Measurements from ENCODE around the gene GNB5. TPM values are rescaled to one million over a fixed set of nuclear protein-coding genes. Genes with fewer than 3 reads are reported as not detected.

The GNB5 gene
- total and polyA plus RNA-seq, 2 of the 13 experiments (the other 11 are each of a cell fraction or from before 2014, with no cell fraction given) = 13.7 to 14.4 TPM

- Histone ChIP-seq H3K27me3 (ENCODE audit: control insufficient read depth in 1 of 2, insufficient read depth in 2 of 2, low read length in 2 of 2) (no peaks in the 10 kb centered on the region), H3K36me3 (replicated peaks in 1 of 2; ENCODE audit: control insufficient read depth in 1 of 2, insufficient read depth in 2 of 2, low read length in 2 of 2) (no peaks in the 10 kb centered on the region), H3K9me3 (ENCODE audit: low read length) (no peaks in the 10 kb centered on the region), H3K9ac (ENCODE audit: insufficient read depth, low read depth, low read length) (no peak overlapping the region), H3K4me3 (replicated peaks in 1 of 3; ENCODE audit: insufficient read depth in 1 of 3, low read depth in 2 of 3, low read length in 3 of 3) (no peak overlapping the region), H3K4me2 (ENCODE audit: low read depth, low read length) (no peak overlapping the region), H3K27ac (ENCODE audit: extremely low read length, insufficient read depth, low read length) (no peak overlapping the region), H2AFZ (ENCODE audit: low read length) (no peak overlapping the region), H4K20me1 (ENCODE audit: insufficient read depth, low read length) (no peaks in the 10 kb centered on the region), H3K4me1 (ENCODE audit: insufficient read depth, low read length) (no peaks in the 10 kb centered on the region), H3K79me2 (ENCODE audit: insufficient read depth, low read length) (no peaks in the 10 kb centered on the region)
- FAIRE-seq = no peak
- POLR2A ChIA-PET = interaction anchor here (0.6 kb wide), 1 partner anchor 9 kb away, joined by 4 read pairs; no protein-coding TSS in a partner anchor
- WGBS (ENCODE audit: low lambda C conversion rate) = 77% methylated on average over 4 of the region's 4 CpGs
- no peak for ATAC-seq
- no peak for DNase-seq (ENCODE audit: low spot score)
- CTCF ChIA-PET (ENCODE audit: low intra/inter-chr PET ratio, low total read pairs) = no interaction called here
- in situ Hi-C loops (cut with HindIII; ENCODE audit: extremely low pct_ligation_motif_present, low pct_unique_long_range_greater_than_20kb) = no loop called here
- BruUV-seq (replicated peaks) = no TSS peak
- no peak for TF ChIP-seq HOXA3 (CRISPR knock-in tag; IDR thresholded peaks at IDR 0.05)
- TF ChIP-seq SUZ12 (IDR thresholded peaks at IDR 0.05; ENCODE audit: low read depth, low read length) = no peak
- no peak for TF ChIP-seq ZNF629 (CRISPR knock-in tag; conservative IDR thresholded peaks at IDR 0.05)
- TF ChIP-seq NFE2 (CRISPR knock-in tag; IDR thresholded peaks at IDR 0.05) = no peak
- no peak for TF ChIP-seq BATF2 (CRISPR knock-in tag; IDR thresholded peaks at IDR 0.05)
- TF ChIP-seq ZNF644 (CRISPR knock-in tag; IDR thresholded peaks at IDR 0.05; ENCODE audit: low read depth) = no peak
- TF ChIP-seq ZNF205 (CRISPR knock-in tag; IDR thresholded peaks at IDR 0.05) = no peak
- no peak for TF ChIP-seq NFKB2 (CRISPR knock-in tag; IDR thresholded peaks at IDR 0.05; ENCODE audit: borderline replicate concordance)
- TF ChIP-seq ZNF33A (CRISPR knock-in tag; IDR thresholded peaks at IDR 0.05; ENCODE audit: borderline replicate concordance) = no peak
- no peak for TF ChIP-seq HIVEP1 (CRISPR knock-in tag; IDR thresholded peaks at IDR 0.05)
- no peak for TF ChIP-seq ZNF607 (CRISPR knock-in tag; IDR thresholded peaks at IDR 0.05; ENCODE audit: borderline replicate concordance)
- TF ChIP-seq POLR2AphosphoS5 (IDR thresholded peaks at IDR 0.05; ENCODE audit: low read depth, low read length) = no peak
- no peak for TF ChIP-seq ZNF770 (CRISPR knock-in tag; IDR thresholded peaks at IDR 0.05)
- TF ChIP-seq TSC22D2 (CRISPR knock-in tag; IDR thresholded peaks at IDR 0.05; ENCODE audit: borderline replicate concordance) = no peak
- no peak for TF ChIP-seq ZNF318 (CRISPR knock-in tag; IDR thresholded peaks at IDR 0.05)
- TF ChIP-seq TBL1XR1 (IDR thresholded peaks at IDR 0.05; ENCODE audit: borderline replicate concordance, low read length, partially characterized antibody) = no peak
- intact Hi-C loops (cut with micrococcal nuclease; ENCODE audit: unreplicated experiment) = no loop called here
These were observed 19.8 kb downstream of the GNB5 start for GRCh38 chr15:52171386-52171785.

Measured in HepG2 (cell line).